ENCODE results near the gene AIFM3. TPM values are rescaled to one million over a fixed set of nuclear protein-coding genes. Genes with fewer than 3 reads are reported as not detected.

The AIFM3 gene
- total and polyA plus RNA-seq, 2 of the 13 experiments (the other 11 are each of a cell fraction or from before 2014, with no cell fraction given), result 9.0 to 15.3 TPM

- TF ChIP-seq ZBTB49 (CRISPR knock-in tag; IDR thresholded peaks at IDR 0.05; ENCODE audit: borderline replicate concordance) (no peak), TEAD3 (CRISPR knock-in tag; optimal IDR thresholded peaks at IDR 0.05; ENCODE audit: borderline replicate concordance) (peak; percentile 62), POLR2G (IDR thresholded peaks at IDR 0.05; ENCODE audit: low read depth, low read length) (peak; percentile 40; the same call in 1 of the 2 replicates), KDM4B (CRISPR knock-in tag; IDR thresholded peaks at IDR 0.05) (0 out of 2 replicates have a peak, but pooled peaks have one; percentile 17), FOXM1 (CRISPR knock-in tag; IDR thresholded peaks at IDR 0.05) (no peak), CBX5 (CRISPR knock-in tag; IDR thresholded peaks at IDR 0.05; ENCODE audit: borderline replicate concordance) (no peak), ZNF780A (CRISPR knock-in tag; IDR thresholded peaks at IDR 0.05) (no peak), IRF2 (CRISPR knock-in tag; IDR thresholded peaks at IDR 0.05) (peak; percentile 67; the same call in 1 of the 2 replicates), LCORL (IDR thresholded peaks at IDR 0.05) (no peak), LCORL (CRISPR knock-in tag; IDR thresholded peaks at IDR 0.05) (peak; percentile 81), ZNF616 (CRISPR knock-in tag; IDR thresholded peaks at IDR 0.05; ENCODE audit: low read depth) (0 out of 2 replicates have a peak, but pooled peaks have one; percentile 65), RELA (CRISPR knock-in tag; IDR thresholded peaks at IDR 0.05) (no peak), GATAD2A (CRISPR knock-in tag; IDR thresholded peaks at IDR 0.05) (peak; percentile 79), U2AF1 (optimal IDR thresholded peaks at IDR 0.05; ENCODE audit: low read depth, low read length) (no peak), ARNT2 (CRISPR knock-in tag; IDR thresholded peaks at IDR 0.05; ENCODE audit: low read depth) (0 out of 2 replicates have a peak, but pooled peaks have one; percentile 19), IKZF5 (CRISPR knock-in tag; IDR thresholded peaks at IDR 0.05) (0 out of 2 replicates have a peak, but pooled peaks have one; percentile 35), PAWR (CRISPR knock-in tag; IDR thresholded peaks at IDR 0.05; ENCODE audit: borderline replicate concordance) (no peak), TFAP4 (IDR thresholded peaks at IDR 0.05; ENCODE audit: borderline replicate concordance, low read depth) (no peak), SP5 (CRISPR knock-in tag; IDR thresholded peaks at IDR 0.05; ENCODE audit: borderline replicate concordance, low read depth) (peak; percentile 74), HOXA3 (CRISPR knock-in tag; IDR thresholded peaks at IDR 0.05) (peak; percentile 61; the same call in 1 of the 2 replicates), TEAD2 (CRISPR knock-in tag; IDR thresholded peaks at IDR 0.05) (no peak), JUND (CRISPR knock-in tag; IDR thresholded peaks at IDR 0.05) (no peak), ZNF431 (CRISPR knock-in tag; IDR thresholded peaks at IDR 0.05; ENCODE audit: borderline replicate concordance, low read depth) (0 out of 2 replicates have a peak, but pooled peaks have one; percentile 67), MTA1 (CRISPR knock-in tag; IDR thresholded peaks at IDR 0.05; ENCODE audit: borderline replicate concordance) (peak; percentile 47; the same call in 1 of the 2 replicates), SAP130 (CRISPR knock-in tag; IDR thresholded peaks at IDR 0.05; ENCODE audit: low read depth) (peak; percentile 79), HMGXB4 (CRISPR knock-in tag; IDR thresholded peaks at IDR 0.05; ENCODE audit: borderline replicate concordance in 1 of 2, low read depth in 1 of 2) (peak in 1 of 2 experiments; percentile 28; a peak in 1 of 4 replicates), SMAD9 (CRISPR knock-in tag; IDR thresholded peaks at IDR 0.05) (no peak)
Observed at GRCh38 chr22:20979940-20980453, 12.9 kb downstream of the AIFM3 start (continued).
